IMR-90 (cell line): ENCODE measurements around the gene PARVB. TPM values are rescaled to one million over a fixed set of nuclear protein-coding genes. Genes with fewer than 3 reads are reported as not detected.

Experiments used
- ATAC-seq: fragments of 200-7000 bp; cut with Tn5 transposase; 2 replicates; pipeline ENCODE4 v1.9.1; 2020; ENCODE audit warnings: low read depth, mild to moderate bottlenecking, moderate library complexity
- BruUV-seq: library from RNA; stranded (reverse); fragments of 400-500 nt; replicated peaks from 2 replicates; lab custom pipeline; 2021; lab: Mats Ljungman, UMichigan
- CTCF ChIA-PET: fragments of 300-600 bp; formaldehyde crosslinking; extraction: SDS; loops from one replicate; lab custom pipeline; 2021; ENCODE audit warnings: antibody characterized with exemption; lab: Yijun Ruan, JAX
- POLR2A ChIA-PET: fragments of 300-600 bp; sonication (Branson Sonifier 250); formaldehyde crosslinking; loops from one replicate; lab custom pipeline; 2022; ENCODE audit warnings: antibody characterized with exemption; ENCODE audit not compliant: unreplicated experiment; lab: Charles Lee
- DNase-seq: peaks from one replicate; pipeline ENCODE4 v3.0.0; 2013
- H2AFZ ChIP-seq: replicated peaks from 2 replicates; pipeline ENCODE3; 2013; ENCODE audit warnings: low read length, mild to moderate bottlenecking; ENCODE audit not compliant: poor library complexity
- H2AK5ac ChIP-seq: 2 replicates; pipeline ENCODE4 v1.6.1; 2013; ENCODE audit warnings: low read depth, low read length, inconsistent platforms
- H2AK9ac ChIP-seq: replicated peaks from 2 replicates; pipeline ENCODE3; 2013; ENCODE audit warnings: mild to moderate bottlenecking, low read depth, low read length, moderate library complexity; ENCODE audit not compliant: poor library complexity
- H2BK120ac ChIP-seq: 2 replicates; pipeline ENCODE4 v1.6.1; 2013; ENCODE audit warnings: low read depth, low read length, inconsistent platforms
- H2BK15ac ChIP-seq: 3 replicates; pipeline ENCODE4 v1.6.1; 2013; ENCODE audit warnings: low read depth, low read length, inconsistent platforms
- H2BK20ac ChIP-seq: 2 replicates; pipeline ENCODE4 v1.6.1; 2013; ENCODE audit warnings: low read depth, mild to moderate bottlenecking, inconsistent platforms, low read length, moderate library complexity
- H2BK5ac ChIP-seq: 2 replicates; pipeline ENCODE4 v1.6.1; 2013; ENCODE audit warnings: mild to moderate bottlenecking, low read depth, low read length, inconsistent platforms; ENCODE audit not compliant: poor library complexity, severe bottlenecking
- H3K14ac ChIP-seq: replicated peaks from 2 replicates; pipeline ENCODE4 v1.6.1; 2013; ENCODE audit warnings: low read depth, low read length, inconsistent platforms
- H3K18ac ChIP-seq: 2 replicates; pipeline ENCODE4 v1.6.1; 2013; ENCODE audit warnings: low read depth, low read length, control low read depth
- H3K23ac ChIP-seq: 2 replicates; pipeline ENCODE4 v1.6.1; 2013; ENCODE audit warnings: low read depth, low read length, inconsistent platforms
- H3K27ac ChIP-seq: 2 replicates; pipeline ENCODE4 v1.5.1; 2013; ENCODE audit warnings: mild to moderate bottlenecking, control low read depth, low read length; ENCODE audit not compliant: insufficient read depth
- H3K27me3 ChIP-seq: 2 replicates; pipeline ENCODE4 v1.6.1; 2013; ENCODE audit warnings: low read length; ENCODE audit not compliant: control insufficient read depth, insufficient read depth
- H3K36me3 ChIP-seq: 2 replicates; pipeline ENCODE4 v1.6.1; 2013; ENCODE audit warnings: low read length, mixed read lengths; ENCODE audit not compliant: control insufficient read depth, insufficient read depth
- H3K4ac ChIP-seq: 2 replicates; pipeline ENCODE4 v1.6.1; 2013; ENCODE audit warnings: low read depth, low read length, inconsistent platforms
- H3K4me1 ChIP-seq: 2 replicates; pipeline ENCODE4 v1.6.1; 2013; ENCODE audit warnings: low read length, mixed read lengths; ENCODE audit not compliant: control insufficient read depth, insufficient read depth
- H3K4me2 ChIP-seq: 2 replicates; pipeline ENCODE4 v1.6.1; 2013; ENCODE audit warnings: low read depth, mild to moderate bottlenecking, control low read depth, low read length, moderate library complexity
- H3K4me3 ChIP-seq: 2 replicates; pipeline ENCODE4 v1.5.1; 2013; ENCODE audit warnings: low read depth, mild to moderate bottlenecking, control low read depth, low read length, moderate library complexity; ENCODE audit not compliant: insufficient read depth
- H3K56ac ChIP-seq: 2 replicates; pipeline ENCODE4 v1.6.1; 2013; ENCODE audit warnings: low read length, inconsistent platforms; ENCODE audit not compliant: insufficient read depth; ENCODE audit errors: extremely low read depth
- H3K79me1 ChIP-seq, 2 experiments: 2 replicates each; pipeline ENCODE4 v1.6.1; 2013; ENCODE audit warnings: low read length in 2 of 2, inconsistent platforms in 1 of 2, low read depth in 1 of 2
- H3K9ac ChIP-seq: 2 replicates; pipeline ENCODE4 v1.6.1; 2013; ENCODE audit warnings: low read depth, low read length, control low read depth
- H3K9me1 ChIP-seq: 2 replicates; pipeline ENCODE4 v1.6.1; 2013; ENCODE audit warnings: low read length, inconsistent platforms; ENCODE audit not compliant: insufficient read depth
- H3K9me3 ChIP-seq: 2 replicates; pipeline ENCODE4 v1.6.1; 2013; ENCODE audit warnings: low read length; ENCODE audit not compliant: control insufficient read depth, insufficient read depth
- H4K20me1 ChIP-seq: 2 replicates; pipeline ENCODE4 v1.6.1; 2013; ENCODE audit warnings: low read length, inconsistent platforms; ENCODE audit not compliant: insufficient read depth
- H4K5ac ChIP-seq: 2 replicates; pipeline ENCODE4 v1.6.1; 2013; ENCODE audit warnings: mild to moderate bottlenecking, low read depth, low read length, control low read depth
- H4K8ac ChIP-seq, 2 experiments: 2 replicates each; pipeline ENCODE4 v1.6.1; 2013; ENCODE audit warnings: low read depth in 2 of 2, low read length in 2 of 2, control low read depth in 1 of 2, inconsistent platforms in 1 of 2
- H4K91ac ChIP-seq: 2 replicates; pipeline ENCODE4 v1.6.1; 2013; ENCODE audit warnings: low read depth, low read length, inconsistent platforms; ENCODE audit not compliant: insufficient read depth
- BHLHE40 ChIP-seq: fragments of 150-350 bp; IDR thresholded peaks from 2 replicates; pipeline ENCODE4 v1.6.1; 2016; ENCODE audit warnings: mild to moderate bottlenecking, low read depth, low read length
- CEBPB ChIP-seq: IDR thresholded peaks from 2 replicates; pipeline ENCODE4 v1.6.1; 2012; ENCODE audit warnings: low read depth, low read length, improper control_type of control experiment
- CHD1 ChIP-seq: IDR thresholded peaks from 2 replicates; pipeline ENCODE4 v1.6.1; 2012; ENCODE audit warnings: low read depth, low read length, improper control_type of control experiment
- FOS ChIP-seq: fragments of 150-350 bp; IDR thresholded peaks from 2 replicates; pipeline ENCODE4 v1.6.1; 2016; ENCODE audit warnings: low read depth, low read length
- MAZ ChIP-seq: IDR thresholded peaks from 2 replicates; pipeline ENCODE4 v1.6.1; 2012; ENCODE audit warnings: low read depth, mild to moderate bottlenecking, low read length, improper control_type of control experiment, moderate library complexity, borderline replicate concordance
- MXI1 ChIP-seq: IDR thresholded peaks from 2 replicates; pipeline ENCODE4 v1.6.1; 2012; ENCODE audit warnings: low read depth, mild to moderate bottlenecking, low read length, moderate library complexity, borderline replicate concordance
- NFE2L2 ChIP-seq: fragments of 150-350 bp; IDR thresholded peaks from 2 replicates; pipeline ENCODE4 v1.6.1; 2016; ENCODE audit warnings: low read depth, mild to moderate bottlenecking, low read length
- POLR2A ChIP-seq: IDR thresholded peaks from 2 replicates; pipeline ENCODE4 v1.6.1; 2012; ENCODE audit warnings: mild to moderate bottlenecking, low read depth, low read length
- RCOR1 ChIP-seq: IDR thresholded peaks from 2 replicates; pipeline ENCODE4 v1.6.1; 2012; ENCODE audit warnings: mild to moderate bottlenecking, low read length, improper control_type of control experiment; ENCODE audit not compliant: insufficient replicate concordance
- RFX5 ChIP-seq: IDR thresholded peaks from 2 replicates; pipeline ENCODE4 v1.8.0; 2012; ENCODE audit warnings: low read depth, mild to moderate bottlenecking, low read length, moderate library complexity
- USF2 ChIP-seq: fragments of 150-350 bp; IDR thresholded peaks from 2 replicates; pipeline ENCODE4 v1.6.1; 2017; ENCODE audit warnings: mild to moderate bottlenecking, antibody characterized with exemption, low read length, low read depth
- WGBS, 2 experiments: methylation state at CpG; one replicate each; pipeline versions ENCODE4 v1.1.5 to v1.1.7; 2013; ENCODE audit warnings: missing lambda C conversion rate in 2 of 2; ENCODE audit not compliant: insufficient read length in 1 of 2; ENCODE audit errors: extremely low coverage in 2 of 2; 5-methylcytosine and 5-hydroxymethylcytosine counted together
- dilution Hi-C: fragments of 300-500 bp; cut with HindIII; formaldehyde crosslinking; loops from one replicate; pipeline ENCODE4 v1.14.3; 2018; ENCODE audit warnings: low sequenced_read_pairs; ENCODE audit not compliant: unreplicated experiment
- in situ Hi-C: fragments of 300-500 bp; cut with MboI; formaldehyde crosslinking; loops from 3 replicates; pipeline ENCODE4 v1.14.3; 2019; ENCODE audit warnings: low sequenced_read_pairs, inconsistent platforms, mixed read lengths
- intact Hi-C: fragments of 100-400 bp; cut with micrococcal nuclease; formaldehyde crosslinking; loops from 2 replicates; pipeline ENCODE4 v1.10.0; 2022
- polyA plus RNA-seq, 3 experiments: library from polyadenylated mRNA; depleted of rRNA; stranded (reverse); fragments of >200 nt; gene quantifications; 2 replicates each; pipeline ENCODE4 v1.2.3, GENCODE V29; 2012; ENCODE audit warnings: low replicate concordance in 1 of 3
- total RNA-seq: library from RNA; depleted of rRNA; stranded (reverse); fragments of >200 nt; gene quantifications from 2 replicates; pipeline ENCODE4 v1.2.3, GENCODE V29; 2012

Gene PARVB
- total and polyA plus RNA-seq, 2 of the 4 experiments (the other 2 are of a cell fraction): 44.3 to 53.9 TPM

- Histone ChIP-seq H3K4me3 (no peak overlapping the region), H4K91ac (no peak overlapping the region), H4K5ac (no peak overlapping the region), H4K8ac (no peak overlapping the region), H3K79me1 (peaks cover 0 to 15% of the 10 kb centered on the region in 2 experiments; a peak in 2 of 4 replicates), H2BK15ac (no peak overlapping the region), H3K36me3 (peaks cover 52% of the 10 kb centered on the region), H4K20me1 (peaks cover 15% of the 10 kb centered on the region), H3K56ac (no peak overlapping the region), H2AK9ac (no peak overlapping the region), H3K9ac (no peak overlapping the region), H2BK20ac (no peak overlapping the region), H2AFZ (no peak overlapping the region), H2AK5ac (no peak overlapping the region), H3K9me1 (no peaks in the 10 kb centered on the region), H3K23ac (no peak overlapping the region), H3K27me3 (no peaks in the 10 kb centered on the region), H3K18ac (no peak overlapping the region), H2BK5ac (no peak overlapping the region), H3K4ac (no peak overlapping the region), H3K14ac (no peak overlapping the region), H2BK120ac (no peak overlapping the region), H3K4me2 (no peak overlapping the region), H3K27ac (no peak overlapping the region), H3K9me3 (no peaks in the 10 kb centered on the region), H3K4me1 (peaks cover 7% of the 10 kb centered on the region; the same call in 1 of the 2 replicates)
- ATAC-seq (no peak), DNase-seq (no peak)
- intact Hi-C loops: no loop called here
- 96% methylated on average over 30 of the region's 45 CpGs; no CpG with 5 or more reads in 1 of the 2 experiments for WGBS, 2 experiments
- no peak for TF ChIP-seq MXI1
- TF ChIP-seq RCOR1: no peak
- no peak for TF ChIP-seq POLR2A
- no peak for TF ChIP-seq NFE2L2
- no peak for TF ChIP-seq BHLHE40
- no peak for TF ChIP-seq CHD1
- no peak for TF ChIP-seq FOS
- TF ChIP-seq MAZ: no peak
- TF ChIP-seq USF2: no peak
- TF ChIP-seq RFX5: no peak
- no peak for TF ChIP-seq CEBPB
- ChIA-PET CTCF (no interaction called here), POLR2A (no interaction called here)
- dilution Hi-C loops: no loop called here
- BruUV-seq: no TSS peak
- in situ Hi-C loops: loop anchor here (5.0 to 10.0 kb wide), 3 partner anchors 81 to 631 kb away; no protein-coding TSS in a partner anchor
Measured at GRCh38 chr22:43996170-43996980, 27.7 kb upstream of the PARVB start.
